NCI-H2029 treated with DMSO at 0.1 percent for 48 hours (cell line): ENCODE measurements around the gene SPAG17.
"Not testable (repeated sequence)": the region's sequence is repeated elsewhere in the genome, so short reads cannot be mapped to it uniquely, and the experiment has no call there.

Experiments
- DNase-seq: peaks from one replicate; lab custom pipeline; 2025; lab: John Stamatoyannopoulos, UW

SPAG17 gene

GRCh38 chr1:117976381-117976780, 208.6 kb downstream of the SPAG17 start:
- no peak for DNase-seq

- no peak for DNase-seq
These were observed 213.3 kb downstream of the SPAG17 start for GRCh38 chr1:117971777-117972176.

- DNase-seq, result no peak
These were observed 214.8 kb downstream of the SPAG17 start for GRCh38 chr1:117970252-117970651.

- peak; percentile 51 for DNase-seq
These were observed 217.1 kb downstream of the SPAG17 start for GRCh38 chr1:117967881-117968280.

- DNase-seq, result peak; percentile 10
These were observed 217.6 kb downstream of the SPAG17 start for GRCh38 chr1:117967477-117967876.

GRCh38 chr1:117964290-117965038, 220.6 kb downstream of the SPAG17 start:
- no peak for DNase-seq

- DNase-seq, result no peak
These were observed 225.7 kb downstream of the SPAG17 start for GRCh38 chr1:117959364-117959763.

GRCh38 chr1:117952386-117952785, 232.6 kb downstream of the SPAG17 start:
- DNase-seq, result no peak

GRCh38 chr1:117942293-117942692, 242.7 kb downstream of the SPAG17 start:
- DNase-seq, result no peak

GRCh38 chr1:117933769-117934168, 251.3 kb downstream of the SPAG17 start:
- DNase-seq, result no peak

GRCh38 chr1:117932576-117932975, 252.5 kb downstream of the SPAG17 start:
- no peak for DNase-seq

- no peak for DNase-seq
These were observed 254.5 kb downstream of the SPAG17 start for GRCh38 chr1:117930484-117930883.

- DNase-seq, result no peak
These were observed 254.9 kb downstream of the SPAG17 start for GRCh38 chr1:117930173-117930447.

GRCh38 chr1:117929343-117930172, 255.5 kb downstream of the SPAG17 start, which contains the start of the genes GDAP2 and WDR3:
TSS of gene GDAP2 (minus strand) at chr1:117929621. CDS start at chr1:117920357, 9,264 bp downstream.
TSS of gene WDR3 (plus strand) at chr1:117929739. CDS start at chr1:117933320, 3,581 bp downstream.
- peak; percentile 84 for DNase-seq

- peak; percentile 16 for DNase-seq
These were observed 256.1 kb downstream of the SPAG17 start for GRCh38 chr1:117928881-117929342.

GRCh38 chr1:117925981-117926380, 259.0 kb downstream of the SPAG17 start:
- DNase-seq, result no peak

- DNase-seq, result not testable (repeated sequence)
These were observed 262.3 kb downstream of the SPAG17 start for GRCh38 chr1:117922717-117923116.

- no peak for DNase-seq
These were observed 263.0 kb downstream of the SPAG17 start for GRCh38 chr1:117921991-117922390.

- no peak for DNase-seq
These were observed 265.7 kb downstream of the SPAG17 start for GRCh38 chr1:117919376-117919775.

- DNase-seq, result no peak
These were observed 274.0 kb downstream of the SPAG17 start for GRCh38 chr1:117911051-117911450.

- no peak for DNase-seq
These were observed 280.0 kb downstream of the SPAG17 start for GRCh38 chr1:117905019-117905418.

- DNase-seq, result no peak
These were observed 280.5 kb downstream of the SPAG17 start for GRCh38 chr1:117904485-117904884.
